Airway epithelial cell (primary cell): ENCODE measurements around the gene FAM221A. TPM values are rescaled to one million over a fixed set of nuclear protein-coding genes. Genes with fewer than 3 reads are reported as not detected.

Experiments
- total RNA-seq: library from RNA; depleted of rRNA; stranded (reverse); fragments of >200 nt; gene quantifications from 2 replicates; pipeline ENCODE4 v1.2.3, GENCODE V29; 2015

FAM221A gene, protein sequence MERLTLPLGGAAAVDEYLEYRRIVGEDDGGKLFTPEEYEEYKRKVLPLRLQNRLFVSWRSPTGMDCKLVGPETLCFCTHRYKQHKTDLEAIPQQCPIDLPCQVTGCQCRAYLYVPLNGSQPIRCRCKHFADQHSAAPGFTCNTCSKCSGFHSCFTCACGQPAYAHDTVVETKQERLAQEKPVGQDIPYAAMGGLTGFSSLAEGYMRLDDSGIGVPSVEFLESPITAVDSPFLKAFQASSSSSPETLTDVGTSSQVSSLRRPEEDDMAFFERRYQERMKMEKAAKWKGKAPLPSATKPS
- 0.14 and 0.21 TPM in 2 replicates for total RNA-seq

DNA sequence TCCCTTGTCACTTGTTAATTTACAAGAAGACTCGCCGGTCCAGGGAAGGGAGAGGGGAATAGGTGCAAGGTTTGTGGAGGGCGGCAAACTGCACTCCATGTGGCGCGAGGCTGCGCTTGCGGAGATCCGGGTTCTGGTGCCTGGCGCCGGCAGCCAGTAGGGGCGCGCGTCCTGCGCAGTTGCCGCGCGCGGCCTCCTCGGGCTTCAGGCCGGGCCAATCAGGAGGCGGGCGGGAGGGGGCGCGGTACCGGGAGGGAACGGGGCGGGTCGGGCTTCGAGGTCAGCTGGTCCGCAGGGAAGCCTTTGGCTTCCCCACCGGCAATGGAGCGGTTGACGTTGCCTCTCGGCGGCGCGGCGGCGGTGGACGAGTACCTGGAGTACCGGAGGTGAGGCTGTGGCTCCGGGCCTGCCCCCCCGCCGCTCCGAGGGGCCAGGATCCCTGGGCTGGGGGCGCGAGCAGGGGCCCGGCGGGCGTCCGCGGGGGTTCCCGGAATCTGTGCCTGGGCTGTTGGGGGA, at the start of gene FAM221A:
Gene FAM221A, plus strand, starts transcription at position 302 of the 516 bp plus-strand sequence. Its CDS starts 20 bp downstream, at position 322.

GRCh38 chr7:23710000-23710399, 30.0 kb downstream of the FAM221A start, which contains the start of gene STK31:
Gene STK31, plus strand, starts transcription at chr7:23710219. Its CDS starts 67 bp downstream, at chr7:23710286.

Other genes with a start within 250 kb of the FAM221A start
- gene IGF2BP3, start 209.7 kb upstream of the FAM221A start, total RNA-seq, result 22.0 and 28.0 TPM in 2 replicates
- gene TRA2A, start 148.2 kb upstream of the FAM221A start, total RNA-seq, result 14.4 and 21.2 TPM in 2 replicates
- 4.0 and 8.3 TPM in 2 replicates for gene CCDC126, start 82.8 kb upstream of the FAM221A start, total RNA-seq
- gene STK31, start 30.0 kb downstream of the FAM221A start, total RNA-seq, result not detected in 2 replicates